Hepatic stellate cell (primary cell): Measurements from ENCODE around the gene NFIX.

ENCODE experiments used
- DNase-seq: peaks from one replicate; pipeline ENCODE4 v3.0.0; 2011; ENCODE audit warnings: low spot score

The NFIX gene

DNA sequence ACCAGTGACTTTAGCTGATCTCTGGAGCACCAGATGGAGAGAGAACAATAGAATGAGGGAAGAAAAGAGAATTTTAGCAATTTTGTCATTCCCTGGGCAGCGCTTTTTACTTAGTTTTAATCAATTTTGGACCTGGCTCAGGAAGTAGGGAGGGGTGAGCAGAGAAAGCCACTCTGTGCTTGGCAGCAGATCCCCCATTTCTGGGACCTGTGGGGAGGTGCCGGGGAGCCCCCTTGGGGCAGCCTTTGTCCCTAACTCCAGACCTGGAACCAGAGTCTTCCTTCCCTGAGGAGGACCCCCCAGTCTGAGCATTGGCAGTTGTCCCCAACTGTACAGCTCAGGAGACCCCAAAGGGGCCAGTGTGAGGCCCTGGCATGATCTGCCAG lies 96.9 kb downstream of the NFIX start:
- DNase-seq: no peak

DNA sequence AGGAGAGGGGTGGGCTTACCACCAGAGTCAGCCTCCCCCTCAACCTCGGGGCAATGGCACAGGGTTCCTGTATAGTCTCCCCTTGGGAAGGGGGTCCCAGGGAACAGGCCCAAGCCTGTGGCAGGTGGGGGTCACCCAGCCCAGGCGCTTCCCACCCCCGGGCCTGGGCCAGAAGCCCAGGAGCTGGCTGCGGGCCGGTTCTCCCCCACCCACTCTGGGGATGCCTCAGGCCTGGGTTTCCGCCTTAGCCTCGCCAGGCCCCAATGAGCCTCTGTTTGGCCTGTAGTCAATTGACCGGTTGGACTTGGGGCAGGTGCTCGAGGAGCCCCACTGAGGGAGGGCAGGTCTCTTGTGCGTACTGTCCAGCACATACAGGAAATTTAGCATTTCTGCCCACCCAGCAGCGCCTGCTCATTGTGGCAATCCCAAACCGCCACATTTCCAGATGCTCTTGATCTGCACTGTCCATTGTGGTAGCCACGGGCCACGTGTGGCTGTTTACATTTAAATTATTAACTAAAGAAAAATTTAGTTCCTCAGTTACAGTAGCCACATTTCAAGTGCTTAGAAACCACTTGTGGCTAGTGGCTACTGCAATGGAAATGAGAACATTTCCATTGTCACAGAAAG lies 97.4 kb downstream of the NFIX start:
- DNase-seq: no peak

DNA sequence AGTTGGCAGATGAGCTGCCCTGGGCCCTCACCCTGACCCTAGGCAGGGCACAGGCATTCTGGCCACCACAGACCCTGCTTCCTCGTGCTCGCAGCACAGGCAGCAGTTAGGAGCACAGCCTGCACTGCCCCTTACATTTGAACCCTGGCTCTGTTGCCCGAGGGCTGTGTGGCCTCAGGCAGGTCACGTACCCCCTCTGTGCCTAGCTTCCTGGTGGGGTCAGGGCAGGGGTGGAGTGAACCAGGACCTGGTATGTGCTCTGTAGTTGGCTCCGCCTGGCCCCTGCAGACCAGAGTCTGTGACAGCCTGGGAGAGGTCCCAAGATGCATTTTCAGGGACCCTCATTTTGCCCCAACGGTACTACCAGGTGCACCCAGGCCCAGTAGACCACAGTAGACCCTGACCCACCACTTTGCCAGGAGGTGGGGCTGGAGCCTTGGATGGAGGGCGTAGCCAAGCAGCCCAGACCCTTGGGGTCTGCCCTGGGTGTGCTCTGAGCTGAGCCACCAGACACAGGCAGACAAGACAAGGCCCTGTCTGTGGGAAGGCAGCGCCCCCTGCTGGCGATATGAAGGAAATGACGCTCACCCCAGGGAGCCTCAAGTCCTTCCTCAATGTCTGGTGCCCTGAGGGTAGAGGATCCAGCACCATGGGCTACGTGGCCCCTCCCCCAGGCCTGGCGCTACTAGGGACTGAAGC lies 98.3 kb downstream of the NFIX start:
- DNase-seq: peak; percentile 96

DNA sequence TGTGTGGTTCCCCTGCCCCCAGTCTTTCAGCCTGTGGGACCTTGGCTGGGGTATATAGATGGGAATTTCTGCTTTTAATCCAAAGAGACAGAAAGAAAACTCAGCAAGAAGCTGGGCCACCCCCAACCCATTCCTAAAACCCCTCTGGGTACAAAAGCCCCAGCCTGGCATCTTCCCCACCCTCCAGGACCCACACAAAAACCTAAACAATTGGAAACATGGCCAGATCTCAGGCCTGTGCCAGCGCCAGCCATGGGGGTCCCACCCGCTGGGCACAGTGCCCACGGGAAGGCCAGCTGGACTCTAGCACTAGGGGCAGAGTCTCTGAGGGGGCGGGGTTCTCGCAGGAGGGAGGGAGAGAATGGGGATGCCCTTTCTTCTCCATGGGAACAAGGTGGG lies 98.8 kb downstream of the NFIX start:
- DNase-seq: no peak

DNA sequence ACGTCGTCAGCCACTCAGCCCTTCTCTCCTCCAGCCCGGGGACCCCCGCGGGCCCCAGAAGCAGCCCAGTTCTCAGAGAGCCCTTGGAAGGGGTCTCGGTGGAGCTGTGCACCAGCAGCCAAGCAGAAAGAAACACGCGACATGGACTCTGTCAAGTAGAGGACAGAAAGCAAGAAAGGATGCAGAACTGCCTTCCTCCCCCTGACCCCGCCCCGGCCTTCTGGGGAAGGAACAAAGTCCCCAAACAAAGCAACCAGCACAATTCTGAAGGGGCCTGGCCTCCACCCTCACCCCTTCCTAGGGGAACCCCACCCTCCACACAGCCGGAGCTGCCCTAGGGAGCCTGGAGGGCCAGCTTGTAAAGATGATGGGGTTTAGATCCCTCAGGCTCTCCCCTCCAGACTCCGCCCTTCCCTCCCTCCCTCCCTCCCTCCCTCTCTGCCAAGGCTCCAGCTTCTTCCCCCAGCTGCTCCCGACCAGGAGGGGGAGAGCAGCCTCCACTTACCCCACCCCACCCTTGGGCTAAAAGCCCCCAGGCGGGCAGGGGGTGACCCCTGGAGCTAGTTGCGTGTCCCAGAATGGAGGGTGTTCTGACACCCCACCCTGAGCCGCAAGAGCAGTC lies 99.6 kb downstream of the NFIX start:
- DNase-seq: no peak

DNA sequence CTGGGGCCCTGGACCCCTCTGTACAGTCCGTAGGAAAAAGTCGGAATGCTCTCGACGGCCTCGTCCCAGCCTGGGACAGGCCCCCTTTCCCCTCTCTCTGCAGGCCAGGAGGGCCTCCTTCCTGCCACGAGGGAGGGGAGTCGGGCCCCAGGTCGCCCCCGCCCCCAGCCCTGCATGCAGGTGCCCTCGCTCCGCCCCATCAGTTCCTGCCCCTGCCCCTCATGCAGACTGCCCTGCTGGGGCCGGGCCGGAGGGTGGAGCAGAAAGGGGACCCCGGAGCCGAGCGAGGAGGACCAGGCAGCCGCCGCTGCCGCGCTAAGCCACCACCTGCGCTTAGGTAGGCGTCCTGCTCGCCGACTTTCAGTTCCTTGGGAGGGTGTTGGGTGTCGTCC lies 100.1 kb downstream of the NFIX start:
- no peak for DNase-seq

DNA sequence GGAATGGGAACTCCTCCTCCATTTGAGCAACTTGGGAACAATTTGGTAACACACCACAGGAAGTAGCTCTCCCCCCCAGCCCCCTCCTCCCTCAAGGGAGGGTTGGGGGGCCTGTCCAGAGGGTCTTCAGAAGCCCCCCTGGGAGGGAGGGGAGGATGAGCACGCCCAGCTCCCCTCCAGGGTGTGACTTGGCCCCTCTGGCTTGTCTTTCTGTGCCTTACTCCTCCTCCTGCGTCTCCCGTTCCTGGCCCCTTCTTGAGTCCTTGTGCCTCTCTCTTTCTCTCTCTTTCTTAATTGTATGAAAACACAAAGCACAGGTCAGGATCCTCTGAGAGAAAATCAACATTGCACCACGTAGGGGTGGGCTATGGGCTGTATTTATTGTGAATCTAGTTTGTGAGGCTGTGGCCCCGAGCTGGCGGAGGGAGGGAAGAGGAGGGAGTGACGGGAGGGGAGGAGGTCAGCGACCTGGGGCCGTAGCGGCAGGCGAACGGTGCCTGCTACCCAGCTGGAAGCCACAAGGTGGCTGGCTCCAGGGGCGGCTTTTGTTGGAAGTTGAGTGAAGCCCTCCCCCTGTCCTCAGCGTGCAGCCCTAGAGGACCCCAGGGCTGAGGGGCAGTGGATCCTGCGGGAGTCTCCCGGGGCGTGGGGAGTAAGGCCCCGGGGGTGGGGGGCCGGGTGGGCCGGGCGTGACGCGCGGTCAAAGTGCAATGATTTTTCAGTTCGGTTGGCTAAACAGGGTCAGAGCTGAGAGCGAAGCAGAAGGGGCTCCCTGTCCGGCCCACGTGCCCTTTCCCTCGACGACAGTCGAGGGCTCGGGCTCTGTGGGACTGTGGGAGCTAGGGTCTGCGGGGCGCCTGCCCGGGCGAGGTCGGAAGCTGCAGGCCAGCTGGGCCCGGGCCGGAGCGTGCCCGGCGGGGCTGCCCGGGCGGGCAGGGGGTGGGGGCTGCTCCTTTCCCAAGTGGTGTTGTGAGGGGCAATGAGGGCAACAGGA lies 101.0 kb downstream of the NFIX start:
- no peak for DNase-seq

DNA sequence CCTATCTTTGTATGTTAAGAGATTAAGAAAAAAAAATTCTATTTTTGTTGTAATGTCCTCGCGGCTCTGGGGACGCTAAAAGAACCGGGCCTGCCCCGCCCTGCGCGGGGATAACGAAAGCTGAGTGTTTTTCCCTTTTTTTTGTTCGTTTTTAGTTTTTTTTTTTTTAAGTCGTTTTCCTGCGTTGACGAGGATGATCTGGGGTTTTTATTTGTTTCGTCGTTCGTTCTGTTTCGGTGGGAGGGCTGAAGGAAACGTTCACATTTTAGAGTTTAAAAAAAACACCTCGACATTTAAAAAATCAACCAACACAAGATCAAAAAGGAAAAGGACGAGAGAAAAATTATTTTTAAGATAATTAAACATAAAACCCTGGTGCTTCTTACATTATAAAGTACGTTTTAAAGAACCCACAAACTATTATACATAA lies 101.8 kb downstream of the NFIX start:
- no peak for DNase-seq

DNA sequence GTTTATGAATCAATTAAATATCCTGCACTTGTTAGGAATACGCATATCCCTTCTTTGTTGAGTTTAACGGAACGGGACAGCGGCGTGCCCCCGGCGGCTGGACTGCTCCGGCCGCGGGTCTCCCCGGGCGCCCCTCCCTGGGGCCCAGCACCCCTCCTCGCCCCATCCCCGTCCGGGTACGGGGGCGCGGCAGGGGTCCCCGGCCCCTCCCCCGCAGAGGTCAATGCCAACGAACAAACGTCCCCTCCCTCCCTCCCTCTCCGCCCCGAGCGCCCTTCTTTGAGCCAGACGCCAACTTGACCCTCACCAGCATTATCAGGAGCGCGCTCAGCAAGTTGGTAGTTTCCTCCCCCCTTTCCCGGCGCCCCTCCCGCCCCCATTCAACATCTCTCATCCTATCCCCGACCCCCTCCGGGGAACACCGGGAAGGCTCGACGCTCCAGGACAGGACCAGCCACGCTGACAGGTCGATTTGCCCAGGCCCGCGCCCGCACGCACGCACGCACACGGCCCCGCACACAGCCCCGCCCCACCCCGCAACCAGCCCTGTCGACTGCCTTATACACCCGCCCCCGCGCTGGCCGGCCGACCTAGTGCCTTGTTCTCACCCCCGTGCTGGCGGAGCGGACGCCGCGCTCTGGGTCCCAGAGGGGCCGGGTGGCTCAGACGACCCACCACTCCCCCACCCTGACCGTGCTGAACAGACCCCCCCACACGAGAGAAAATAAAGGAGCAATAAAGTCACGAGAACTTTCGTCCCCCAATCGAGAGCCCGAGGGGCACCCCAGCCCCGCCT lies 102.4 kb downstream of the NFIX start:
- no peak for DNase-seq

DNA sequence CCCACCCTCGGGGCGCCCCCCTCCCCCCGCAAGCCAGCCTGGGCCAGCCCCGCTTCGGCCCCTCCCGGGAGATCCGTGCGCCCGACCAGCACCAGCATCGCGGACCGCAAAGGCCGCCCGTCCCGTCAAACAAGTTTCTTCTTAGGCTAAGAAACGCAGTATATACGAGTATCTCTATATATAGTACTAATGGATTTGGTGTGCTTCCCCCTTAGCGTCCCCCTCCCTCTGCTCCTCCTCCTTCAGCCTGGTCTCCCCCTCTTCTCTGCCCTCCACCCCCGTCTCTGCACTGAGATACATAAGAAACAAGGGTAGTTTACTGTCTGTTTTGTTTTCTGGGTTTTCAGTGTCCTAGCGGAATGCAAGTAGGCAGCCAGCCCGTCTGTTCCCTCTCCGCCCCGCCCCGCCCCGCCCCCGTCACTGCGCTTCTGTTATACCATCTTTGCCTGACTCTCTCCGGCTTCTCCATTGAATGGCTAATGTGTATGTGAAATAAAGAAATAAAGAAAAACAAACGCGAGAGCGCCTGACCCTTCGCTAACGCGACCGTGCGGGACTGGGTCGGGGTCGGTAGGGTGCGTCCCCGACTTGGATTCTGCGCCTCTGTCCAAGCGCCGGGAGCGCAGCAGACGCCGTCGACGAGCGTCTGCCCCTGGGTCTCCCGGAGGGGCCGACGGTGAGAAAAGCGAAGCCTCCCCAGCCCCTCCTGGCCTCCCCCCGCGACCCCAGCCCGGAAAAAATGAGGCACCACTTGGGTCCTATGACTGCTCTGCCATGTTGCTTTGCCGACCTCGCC lies 103.2 kb downstream of the NFIX start:
- DNase-seq: peak; percentile 85

DNA sequence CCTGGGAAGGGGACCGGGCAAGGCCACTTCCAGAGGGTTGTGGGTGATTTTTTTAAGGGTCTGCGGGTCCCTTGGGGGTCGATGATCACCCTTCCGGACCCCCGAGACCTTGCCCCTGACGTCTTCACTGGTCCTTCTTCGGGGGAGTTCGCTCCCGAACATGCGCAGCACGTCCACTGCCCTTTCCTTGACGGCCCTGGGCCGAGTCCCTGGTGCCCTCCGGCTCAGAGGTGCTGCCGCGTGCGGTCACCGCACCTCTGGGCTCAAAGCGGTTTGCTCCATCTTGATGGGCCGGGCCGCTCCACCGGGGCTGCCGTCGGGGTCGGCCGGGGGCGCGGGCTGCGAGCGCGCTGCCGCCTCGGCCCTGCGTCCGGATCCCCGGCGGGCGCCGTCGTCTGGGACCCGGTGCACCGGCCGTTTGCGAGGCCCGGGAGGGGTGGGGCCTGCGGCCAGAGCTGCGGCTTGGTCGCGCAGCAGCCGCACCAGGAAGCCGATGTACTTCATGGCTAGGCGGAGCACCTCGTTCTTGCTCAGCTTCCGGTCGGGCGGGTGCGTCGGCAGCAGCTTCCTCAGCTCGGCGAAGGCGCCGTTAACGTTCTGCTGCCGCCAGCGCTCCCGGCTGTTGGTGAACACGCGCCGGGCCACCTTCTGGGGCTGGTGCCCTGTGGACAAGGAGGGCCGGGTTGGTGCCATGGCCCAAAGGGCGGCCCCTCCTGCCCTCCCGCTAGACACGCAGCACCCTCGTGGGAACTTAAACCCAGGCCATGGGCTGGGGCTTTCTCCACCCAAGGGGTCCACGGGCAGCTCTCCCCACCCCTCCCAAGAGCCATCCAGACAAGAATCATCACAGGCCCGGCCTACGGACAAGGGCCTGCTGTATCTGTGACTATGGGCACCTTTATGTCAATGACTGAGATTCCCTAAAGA lies 104.1 kb downstream of the NFIX start:
- peak; percentile 53 for DNase-seq

DNA sequence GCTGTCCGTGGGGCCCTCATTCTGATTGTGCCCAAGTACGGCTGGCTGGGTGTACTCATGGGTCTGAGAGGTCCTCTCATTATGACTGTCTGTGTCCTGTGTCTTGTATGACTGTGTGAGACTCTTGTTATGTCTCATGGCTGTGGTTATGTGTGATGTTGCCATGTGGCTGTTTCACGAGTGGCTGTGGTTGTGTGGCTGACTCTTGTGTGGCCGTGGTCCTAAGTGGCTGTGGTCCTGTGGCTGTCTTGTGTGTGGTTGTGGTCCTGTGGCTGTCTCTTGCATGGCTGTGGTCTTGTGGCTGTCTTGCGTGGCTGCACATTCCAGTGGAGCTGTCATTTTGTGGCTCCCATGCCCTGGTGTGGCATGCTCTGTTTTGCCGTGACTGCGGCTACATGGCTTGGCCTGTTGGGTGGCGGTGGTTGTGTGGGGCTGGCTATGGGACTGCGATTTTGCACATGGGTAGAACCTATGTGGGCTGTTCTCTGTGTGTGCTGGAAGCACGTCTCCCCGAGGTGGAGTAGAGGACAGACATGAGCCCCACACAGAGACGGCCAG lies 104.8 kb downstream of the NFIX start:
- DNase-seq: no peak

DNA sequence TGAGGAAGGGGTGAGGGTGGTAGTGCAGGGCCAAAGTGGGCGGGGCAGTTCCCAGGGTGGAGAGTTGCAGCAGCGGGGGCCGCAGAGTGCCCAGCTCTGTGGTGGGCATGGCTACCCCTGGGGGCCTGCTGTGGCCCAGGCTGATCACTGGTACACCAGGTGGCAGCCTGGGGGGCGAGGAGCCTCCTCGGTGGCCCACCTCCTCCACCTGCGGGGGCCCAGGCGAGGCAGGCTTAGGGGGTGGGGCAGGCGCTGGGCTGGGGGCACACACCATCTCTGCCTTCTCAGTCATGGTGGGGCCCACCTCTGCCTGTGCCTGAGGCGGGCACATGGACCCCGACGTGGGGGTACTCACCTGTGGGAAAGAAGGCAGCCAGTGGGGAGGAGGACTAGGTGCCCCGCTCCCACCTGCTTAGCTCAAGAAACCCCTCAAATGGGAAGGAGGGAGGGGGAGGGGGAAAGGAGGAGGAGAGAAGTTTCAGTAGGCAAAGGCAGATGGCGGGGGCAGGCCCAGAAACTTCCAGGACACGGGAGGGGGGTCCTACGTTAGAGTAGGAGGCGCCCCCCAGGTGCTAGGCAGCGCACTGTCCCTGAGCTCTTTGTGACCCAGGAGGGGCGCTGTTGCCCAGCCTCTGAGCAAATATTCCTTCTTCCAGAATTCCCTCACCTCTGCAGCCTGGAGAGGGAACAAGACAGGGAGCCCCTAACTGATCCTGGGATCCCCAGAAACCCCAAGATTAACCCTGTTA lies 105.7 kb downstream of the NFIX start:
- DNase-seq: no peak

DNA sequence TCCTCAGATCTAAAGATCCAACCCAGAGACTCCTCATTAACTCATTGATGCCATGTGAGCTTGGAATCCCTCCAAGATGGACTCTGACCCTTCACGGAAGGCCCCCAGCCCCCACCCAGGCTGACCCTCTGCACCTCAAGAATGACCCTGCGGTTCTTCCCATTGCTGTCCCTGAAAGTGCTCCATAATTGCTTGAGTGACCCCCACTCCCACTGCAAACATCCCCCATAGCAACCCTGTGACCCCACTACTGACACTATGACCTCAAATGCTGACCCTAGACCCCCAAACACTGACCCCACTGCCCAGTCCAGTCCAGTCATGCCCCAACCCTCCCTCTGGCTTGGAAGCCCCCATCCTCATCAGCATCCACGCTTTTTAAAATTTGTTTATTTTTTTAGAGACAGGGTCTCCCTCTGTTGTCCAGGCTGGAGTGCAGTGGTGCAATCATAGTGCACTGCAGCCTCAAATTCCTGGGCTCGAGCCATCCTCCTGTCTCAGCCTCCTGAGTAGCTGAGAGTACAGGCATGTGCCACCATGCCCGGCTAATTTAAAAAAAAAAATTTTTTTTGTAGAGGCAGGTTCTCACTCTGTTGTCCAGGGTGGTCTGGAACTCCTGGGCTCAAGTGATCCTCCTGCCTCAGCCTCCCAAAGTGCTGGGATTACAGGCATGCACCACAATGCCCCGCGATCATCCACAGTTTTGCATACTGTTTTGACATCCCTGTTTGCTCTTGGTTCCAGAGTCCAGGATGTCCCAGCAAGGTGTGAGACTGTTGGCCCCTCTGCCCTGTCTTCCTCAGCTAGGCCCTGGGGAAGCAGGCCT lies 106.5 kb downstream of the NFIX start:
- no peak for DNase-seq

DNA sequence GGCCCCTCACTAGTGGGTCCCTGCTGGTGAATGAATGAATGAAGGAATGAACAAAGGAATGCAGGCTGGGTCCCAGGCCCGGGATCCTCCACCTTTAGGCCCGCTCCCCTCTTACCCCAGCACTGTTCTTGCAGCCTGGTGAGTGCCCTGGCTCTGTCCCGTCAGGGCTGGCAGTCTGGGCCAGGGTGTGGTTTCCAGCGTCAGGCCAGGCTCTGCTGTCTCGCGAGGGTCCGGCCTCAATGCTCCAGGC lies 107.1 kb downstream of the NFIX start:
- DNase-seq: no peak

DNA sequence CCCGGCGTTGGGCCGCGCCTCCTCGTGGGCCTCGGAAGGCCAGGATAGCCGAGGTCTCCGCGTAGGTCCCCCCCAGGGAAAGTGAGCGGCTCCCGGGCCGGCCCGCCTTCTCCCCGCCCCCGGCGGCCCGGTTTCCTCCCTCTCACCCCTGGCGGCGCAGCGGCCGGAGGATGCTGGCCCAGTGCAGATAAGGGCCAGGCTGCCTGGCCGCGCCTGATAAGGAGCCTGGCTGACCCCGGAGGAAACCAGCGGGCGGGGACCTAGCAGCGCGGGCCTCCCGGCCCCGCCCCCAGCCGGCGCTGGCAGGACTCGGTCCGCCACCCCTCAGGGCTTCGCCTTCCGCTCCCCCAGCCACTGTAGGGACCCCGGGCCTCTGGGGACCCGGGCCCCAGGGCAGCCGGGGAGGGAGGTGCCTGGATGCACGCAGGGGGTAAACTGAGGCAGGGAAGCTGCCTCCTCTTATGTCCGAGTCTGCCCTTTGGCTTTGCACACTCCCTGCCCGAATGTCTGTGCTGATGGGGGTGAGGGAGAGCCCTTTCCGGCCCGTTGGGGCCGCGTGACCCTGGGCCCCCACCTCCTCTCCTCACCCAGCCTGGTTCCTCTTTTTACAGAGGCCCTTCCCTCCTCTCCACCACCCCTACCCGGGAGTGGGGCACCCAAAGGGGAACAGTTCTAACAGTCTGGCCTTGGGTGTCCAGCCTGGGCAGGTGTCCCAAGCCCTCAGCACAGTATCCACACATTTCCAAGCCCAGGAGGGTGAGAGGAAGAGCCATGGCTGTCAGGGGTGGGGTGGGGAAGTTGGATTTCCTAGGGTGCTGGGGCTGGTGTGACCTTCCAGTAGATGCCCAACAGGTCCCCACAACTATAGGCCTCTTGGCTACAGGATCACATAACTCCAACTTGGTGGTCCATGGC lies 107.6 kb downstream of the NFIX start, which contains the start of gene LYL1:
LYL1 (minus strand) TSS at position 193 of the 915 bp plus-strand sequence. CDS start 1,687 bp downstream, outside the sequence.
- DNase-seq: peak; percentile 82
